ENCODE measurements around the gene C2CD2. TPM values are rescaled to one million over a fixed set of nuclear protein-coding genes. Genes with fewer than 3 reads are reported as not detected.

Gene C2CD2
- total RNA-seq, 4 donors from 2014 or later: 37.5 to 63.9 (median 51.6) TPM

DNA sequence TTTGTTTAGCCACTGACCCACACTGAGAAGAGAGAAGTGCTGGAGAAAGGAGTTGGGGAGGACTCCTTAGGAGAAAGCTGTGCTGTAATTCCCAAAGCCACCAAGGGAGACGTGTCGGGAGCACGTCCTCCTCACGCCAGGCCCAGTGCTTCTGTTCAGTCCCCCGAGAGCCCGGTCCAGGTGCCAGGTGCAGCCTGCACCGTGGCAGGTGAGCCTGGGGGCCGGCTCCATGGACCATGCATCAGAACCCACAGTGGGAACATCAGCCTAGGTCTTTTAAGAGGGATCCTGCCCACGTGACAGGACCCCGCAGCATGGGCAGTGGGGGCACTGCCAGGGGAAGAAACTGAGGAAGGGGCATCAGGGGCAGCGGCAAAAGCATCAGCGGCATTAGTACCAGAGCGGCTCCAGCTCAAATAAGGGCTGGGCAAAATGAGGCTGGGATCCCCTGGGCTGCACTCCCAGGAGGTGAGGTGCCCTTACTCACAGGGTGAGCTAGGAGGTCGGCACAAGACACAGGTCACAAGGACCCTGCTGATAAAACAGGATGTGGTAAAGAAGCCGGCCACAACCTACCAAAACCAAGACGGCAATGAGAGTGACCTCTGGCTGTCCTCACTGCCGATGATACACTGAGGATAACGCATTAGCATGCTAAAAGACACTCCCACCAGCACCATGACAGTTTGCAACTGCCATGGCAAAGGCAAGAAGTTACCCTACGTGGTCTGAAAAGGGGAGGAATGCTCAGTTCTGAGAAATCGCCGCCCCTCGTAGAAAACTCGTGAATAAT lies 50.1 kb downstream of the C2CD2 start:
- TF ChIP-seq CTCF (IDR thresholded peaks at IDR 0.05): no peak
- no peak for TF ChIP-seq POLR2A (IDR thresholded peaks at IDR 0.05)
- no peak for TF ChIP-seq EP300 (IDR thresholded peaks at IDR 0.05)
- 82 to 84% methylated on average over 19 to 22 of the region's 23 CpGs for WGBS, 2 donors
- DNase-seq (ENCODE audit: low spot score in 2 of 2): no peak
- Histone ChIP-seq H3K4me1 (peaks cover 0 to 5% (median 0%) of the 10 kb centered on the region in 4 donors), H3K27ac (no peak overlapping the region), H3K36me3 (peaks cover 0 to 100% (median 7%) of the 10 kb centered on the region in 3 donors), H3K4me3 (no peak overlapping the region), H3K9me3 (no peaks in the 10 kb centered on the region), H3K27me3 (no peaks in the 10 kb centered on the region)

DNA sequence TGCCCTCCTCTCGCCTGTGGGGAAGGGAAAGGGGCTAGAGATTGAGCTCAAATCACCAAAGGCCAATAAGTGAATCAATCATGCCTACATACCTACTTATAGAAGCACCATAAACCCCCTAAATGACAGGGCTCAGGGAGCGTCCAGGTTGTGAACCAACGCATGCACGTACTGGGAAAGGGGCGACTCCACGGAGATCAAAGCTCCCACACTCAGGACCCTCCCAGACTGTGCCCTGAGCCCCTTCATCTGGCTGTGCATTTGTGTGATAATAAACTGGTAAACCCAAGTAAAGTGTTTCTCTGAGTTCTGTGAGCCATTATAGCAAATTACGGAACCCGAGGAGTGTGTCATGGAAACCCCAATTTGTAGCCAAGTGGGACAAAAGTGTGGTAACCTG lies 50.9 kb downstream of the C2CD2 start:
- peaks cover 0 to 100% (median 7%) of the 10 kb centered on the region in 3 donors for H3K36me3 ChIP-seq
- no peak for DNase-seq (ENCODE audit: low spot score in 2 of 2)
- H3K27me3 ChIP-seq: no peaks in the 10 kb centered on the region
- H3K4me3 ChIP-seq: no peak overlapping the region
- H3K4me1 ChIP-seq: no peaks in the 10 kb centered on the region
- H3K9me3 ChIP-seq: no peaks in the 10 kb centered on the region
- WGBS, 2 donors: 97 to 99% methylated on average over 8 of the region's 8 CpGs
- no peak for TF ChIP-seq CTCF (IDR thresholded peaks at IDR 0.05)
- TF ChIP-seq EP300 (IDR thresholded peaks at IDR 0.05): no peak
- TF ChIP-seq POLR2A (IDR thresholded peaks at IDR 0.05): no peak
- no peak overlapping the region for H3K27ac ChIP-seq

DNA sequence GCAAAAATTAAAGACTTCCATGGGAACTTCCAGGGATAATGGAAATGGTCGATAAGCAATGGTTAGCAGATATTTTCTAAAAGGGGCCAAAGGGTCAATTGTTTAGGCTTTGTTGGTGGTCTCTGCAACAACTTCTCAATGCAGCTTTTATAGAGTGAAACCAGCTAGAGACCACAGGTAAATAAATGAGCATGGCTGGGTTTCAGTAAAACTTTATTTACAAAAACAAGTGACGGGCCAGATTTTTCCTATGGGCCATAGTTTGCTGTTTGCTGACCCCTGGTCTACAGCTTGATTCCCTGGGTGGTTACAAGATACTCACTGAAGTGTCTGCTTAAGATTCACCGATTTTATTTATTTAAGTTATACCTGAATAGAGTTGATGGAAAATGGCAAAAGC lies 52.0 kb downstream of the C2CD2 start:
- TF ChIP-seq EP300 (IDR thresholded peaks at IDR 0.05): no peak
- TF ChIP-seq POLR2A (IDR thresholded peaks at IDR 0.05): no peak
- no peak for TF ChIP-seq CTCF (IDR thresholded peaks at IDR 0.05)
- no peaks in the 10 kb centered on the region for H3K9me3 ChIP-seq
- H3K4me3 ChIP-seq: no peak overlapping the region
- no peaks in the 10 kb centered on the region for H3K27me3 ChIP-seq
- H3K4me1 ChIP-seq: peaks cover 0 to 6% (median 0%) of the 10 kb centered on the region in 4 donors
- peak overlapping the region in 1 of 4 donors; percentile 43 for H3K27ac ChIP-seq
- DNase-seq (ENCODE audit: low spot score in 2 of 2): no peak
- 80 to 88% methylated on average over 3 of the region's 3 CpGs for WGBS, 2 donors
- peaks cover 0 to 100% (median 6%) of the 10 kb centered on the region in 3 donors for H3K36me3 ChIP-seq

GRCh38 chr21:41901099-41901498 lies 52.7 kb downstream of the C2CD2 start:
- TF ChIP-seq POLR2A (IDR thresholded peaks at IDR 0.05): no peak
- TF ChIP-seq EP300 (IDR thresholded peaks at IDR 0.05): peak in 1 of 2 donors; percentile 50
- TF ChIP-seq CTCF (IDR thresholded peaks at IDR 0.05): no peak
- H3K27me3 ChIP-seq: no peaks in the 10 kb centered on the region
- no peak for DNase-seq (ENCODE audit: low spot score in 2 of 2)
- H3K4me3 ChIP-seq: no peak overlapping the region
- peak overlapping the region in 1 of 4 donors; percentile 43 for H3K27ac ChIP-seq
- 71 to 83% methylated on average over 12 of the region's 12 CpGs for WGBS, 2 donors
- H3K9me3 ChIP-seq: no peaks in the 10 kb centered on the region
- peaks cover 0 to 9% (median 0%) of the 10 kb centered on the region in 4 donors for H3K4me1 ChIP-seq
- peaks cover 0 to 94% (median 0%) of the 10 kb centered on the region in 3 donors for H3K36me3 ChIP-seq

- TF ChIP-seq CTCF (IDR thresholded peaks at IDR 0.05) (no peak), POLR2A (IDR thresholded peaks at IDR 0.05) (no peak), EP300 (IDR thresholded peaks at IDR 0.05) (no peak)
- Histone ChIP-seq H3K9me3 (no peaks in the 10 kb centered on the region), H3K27ac (no peak overlapping the region), H3K4me3 (no peak overlapping the region), H3K36me3 (peaks cover 0 to 87% (median 0%) of the 10 kb centered on the region in 3 donors), H3K4me1 (peaks cover 0 to 16% (median 0%) of the 10 kb centered on the region in 4 donors), H3K27me3 (no peaks in the 10 kb centered on the region)
- WGBS, 2 donors: 79 to 83% methylated on average over 6 of the region's 6 CpGs
- DNase-seq (ENCODE audit: low spot score in 2 of 2): no peak
Observed at GRCh38 chr21:41900401-41900800, 53.4 kb downstream of the C2CD2 start.

Data from tibial nerve (tissue), 4 donors.